OCI-LY3 (cell line): ENCODE measurements around the gene DUOX2.

ENCODE experiments used
- CTCF ChIP-seq: fragments of 200-600, 300-600 bp; sonication (generic); IDR thresholded peaks from 2 replicates; pipeline ENCODE4 v1.5.1; 2014; ENCODE audit warnings: antibody characterized with exemption, low read length, low read depth
- EZH2phosphoT487 ChIP-seq: fragments of 200-600 bp; shearing (Covaris generic); IDR thresholded peaks from 2 replicates; pipeline ENCODE4 v1.6.1; 2018; ENCODE audit warnings: antibody characterized with exemption, mixed run types, low read depth

- no peak for TF ChIP-seq CTCF
- TF ChIP-seq EZH2phosphoT487: no peak
Observed at GRCh38 chr15:45156744-45157455, 42.9 kb upstream of the DUOX2 start.
